ENCODE measurements around the gene GSDMA. TPM values are rescaled to one million over a fixed set of nuclear protein-coding genes. Genes with fewer than 3 reads are reported as not detected.
A peak's percentile ranks its signal among the peaks of the same experiment; 100 is the strongest.

GSDMA gene
- total and polyA plus RNA-seq, 10 of the 15 experiments (the other 5 are each of a cell fraction or from before 2014, with no cell fraction given), result 0.04 to 0.11 TPM; not detected in 8

- no peaks in the 10 kb centered on the region for H3K27me3 ChIP-seq (replicated peaks in 1 of 2; ENCODE audit: control insufficient read depth in 2 of 2, insufficient read depth in 2 of 2, low read length in 1 of 2)
- DNase-seq (ENCODE audit: low read depth, low spot score), result no peak
- TF ChIP-seq, protein P1, sequence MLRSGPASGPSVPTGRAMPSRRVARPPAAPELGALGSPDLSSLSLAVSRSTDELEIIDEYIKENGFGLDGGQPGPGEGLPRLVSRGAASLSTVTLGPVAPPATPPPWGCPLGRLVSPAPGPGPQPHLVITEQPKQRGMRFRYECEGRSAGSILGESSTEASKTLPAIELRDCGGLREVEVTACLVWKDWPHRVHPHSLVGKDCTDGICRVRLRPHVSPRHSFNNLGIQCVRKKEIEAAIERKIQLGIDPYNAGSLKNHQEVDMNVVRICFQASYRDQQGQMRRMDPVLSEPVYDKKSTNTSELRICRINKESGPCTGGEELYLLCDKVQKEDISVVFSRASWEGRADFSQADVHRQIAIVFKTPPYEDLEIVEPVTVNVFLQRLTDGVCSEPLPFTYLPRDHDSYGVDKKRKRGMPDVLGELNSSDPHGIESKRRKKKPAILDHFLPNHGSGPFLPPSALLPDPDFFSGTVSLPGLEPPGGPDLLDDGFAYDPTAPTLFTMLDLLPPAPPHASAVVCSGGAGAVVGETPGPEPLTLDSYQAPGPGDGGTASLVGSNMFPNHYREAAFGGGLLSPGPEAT (IDR thresholded peaks at IDR 0.05; ENCODE audit: low read depth), result no peak
- no peak for TF ChIP-seq RELA (IDR thresholded peaks at IDR 0.05; ENCODE audit: borderline replicate concordance, partially characterized antibody)
- no peak for TF ChIP-seq JUNB (IDR thresholded peaks at IDR 0.05)
- TF ChIP-seq MXI1 (IDR thresholded peaks at IDR 0.05; ENCODE audit: low read depth, low read length), result no peak
- no peak for TF ChIP-seq ZZZ3 (IDR thresholded peaks at IDR 0.05; ENCODE audit: control insufficient read depth, insufficient read length, low read depth)
- TF ChIP-seq PML (IDR thresholded peaks at IDR 0.05; ENCODE audit: low read length), result no peak
- no peak for TF ChIP-seq PAX5 (IDR thresholded peaks at IDR 0.05; ENCODE audit: borderline replicate concordance, low read depth, low read length)
- no peak for TF ChIP-seq BCLAF1 (IDR thresholded peaks at IDR 0.05)
- TF ChIP-seq CREB1 (IDR thresholded peaks at IDR 0.05; ENCODE audit: low read depth), result no peak
- TF ChIP-seq NFYA (IDR thresholded peaks at IDR 0.05; ENCODE audit: borderline replicate concordance, low read depth, low read length), result no peak
- TF ChIP-seq ZBED1 (IDR thresholded peaks at IDR 0.05; ENCODE audit: borderline replicate concordance), result no peak
- no peak for TF ChIP-seq MTA2 (IDR thresholded peaks at IDR 0.05; ENCODE audit: low read depth)
- 51% methylated on average over 20 of the region's 20 CpGs for WGBS (ENCODE audit: insufficient coverage, insufficient replicate concordance, low lambda C conversion rate, missing lambda C conversion rate)
- H3K9ac ChIP-seq (ENCODE audit: control insufficient read depth, insufficient read depth, low read length), result no peak within 1 kb of the TSS; the same call in 1 of the 2 replicates
- ChIA-PET CTCF (interaction anchor here (0.5 to 5.9 kb wide), 21 partner anchors 8 to 276 kb away, joined by 3 to 58 read pairs (median 4); partner anchors contain the start of gene PSMD3), POLR2A (interaction anchor here (1.2 to 1.8 kb wide), 3 partner anchors 12 to 97 kb away, joined by 3 to 4 read pairs (median 4); no protein-coding TSS in a partner anchor), SMC1A (ENCODE audit: uncharacterized antibody, unreplicated experiment) (interaction anchor here (0.6 to 5.1 kb wide), 8 partner anchors 12 to 279 kb away, joined by 3 to 50 read pairs (median 4); no protein-coding TSS in a partner anchor), RAD21 (ENCODE audit: unreplicated experiment) (interaction anchor here (0.7 to 5.4 kb wide), 8 partner anchors 59 to 153 kb away, joined by 3 to 52 read pairs (median 4); partner anchors contain the start of gene NR1D1)
- H3K79me2 ChIP-seq (ENCODE audit: control insufficient read depth, insufficient read depth, low read length), result no peaks in the 10 kb centered on the region
- BruUV-seq (replicated peaks), result no TSS peak
- no peak for FAIRE-seq
- intact Hi-C loops (cut with micrococcal nuclease; ENCODE audit: unreplicated experiment) (no loop called here), in situ Hi-C loops (cut with MboI) (loop anchor here (25.0 kb wide), 1 partner anchor 272 kb away; the partner anchor contains the start of gene CDC6)
- H3K4me1 ChIP-seq (ENCODE audit: control insufficient read depth, insufficient read depth, low read length), result peaks cover 8% of the 10 kb centered on the region
- no peaks in the 10 kb centered on the region for H3K9me3 ChIP-seq (replicated peaks; ENCODE audit: control insufficient read depth, insufficient read depth, low read length)
- no peak within 1 kb of the TSS for H3K4me3 ChIP-seq
- H2AFZ ChIP-seq (ENCODE audit: control insufficient read depth, low read depth, low read length), result no peak within 1 kb of the TSS
- no peak within 1 kb of the TSS for H3K27ac ChIP-seq (ENCODE audit: control insufficient read depth, insufficient read depth)
- no peaks in the 10 kb centered on the region for H4K20me1 ChIP-seq (ENCODE audit: control insufficient read depth, insufficient read depth)
- H3K36me3 ChIP-seq (ENCODE audit: control insufficient read depth in 2 of 2, insufficient read depth in 2 of 2, low read length in 1 of 2), result peaks cover 4 to 6% of the 10 kb centered on the region in 2 experiments; a peak in 2 of 4 replicates
- H3K4me2 ChIP-seq (ENCODE audit: control insufficient read depth, insufficient read depth), result 0 out of 2 replicates have a peak within 1 kb of the TSS, but pooled peaks have one; percentile 10
- ATAC-seq, result 0 out of 3 replicates have a peak, but pooled peaks have one; percentile 16
These were observed 52.5 kb downstream of the GSDMA start, which contains the start of gene CSF3 for GRCh38 chr17:40015005-40015997. Gene CSF3 (plus strand): TSS chr17:40015440. CDS start chr17:40015475, 35 bp downstream.

All from GM12878 (cell line).